GM18861 (cell line): ENCODE measurements around the gene CCDC18.
"Not testable (repeated sequence)": the region's sequence is repeated elsewhere in the genome, so short reads cannot be mapped to it uniquely, and the experiment has no call there.

ENCODE experiments used
- ATAC-seq: cut with Tn5 transposase; IDR thresholded peaks from one replicate; pipeline ENCODE4 v1.9.1; 2021; ENCODE audit not compliant: unreplicated experiment

The CCDC18 gene

GRCh38 chr1:93174638-93175037 lies 5.9 kb upstream of the CCDC18 start:
- not testable (repeated sequence) for ATAC-seq

- no peak for ATAC-seq
These were observed 2.5 kb upstream of the CCDC18 start for GRCh38 chr1:93177991-93178390.

GRCh38 chr1:93178418-93178817 lies 2.1 kb upstream of the CCDC18 start:
- ATAC-seq: no peak

- peak; percentile 83 for ATAC-seq
These were observed 420 bp upstream of the CCDC18 start, which contains the start of gene TMED5 for GRCh38 chr1:93179886-93180722. Gene TMED5, minus strand, starts transcription at chr1:93180413. Its CDS starts 171 bp downstream, at chr1:93180242.

- no peak for ATAC-seq
These were observed 6.1 kb downstream of the CCDC18 start for GRCh38 chr1:93186667-93187066.

- no peak for ATAC-seq
These were observed 9.9 kb downstream of the CCDC18 start for GRCh38 chr1:93190432-93190831.

- no peak for ATAC-seq
These were observed 13.9 kb downstream of the CCDC18 start for GRCh38 chr1:93194231-93194990.

- no peak for ATAC-seq
These were observed 16.1 kb downstream of the CCDC18 start for GRCh38 chr1:93196591-93196990.

- no peak for ATAC-seq
These were observed 18.6 kb downstream of the CCDC18 start for GRCh38 chr1:93199150-93199549.

- no peak for ATAC-seq
These were observed 19.6 kb downstream of the CCDC18 start for GRCh38 chr1:93200086-93200620.

- no peak for ATAC-seq
These were observed 20.2 kb downstream of the CCDC18 start for GRCh38 chr1:93200714-93201113.

GRCh38 chr1:93205892-93206566 lies 25.5 kb downstream of the CCDC18 start:
- no peak for ATAC-seq

GRCh38 chr1:93206567-93206954 lies 26.0 kb downstream of the CCDC18 start:
- no peak for ATAC-seq

- no peak for ATAC-seq
These were observed 26.7 kb downstream of the CCDC18 start for GRCh38 chr1:93207211-93207610.

- ATAC-seq: no peak
These were observed 34.8 kb downstream of the CCDC18 start for GRCh38 chr1:93215322-93215721.

GRCh38 chr1:93219443-93219842 lies 38.9 kb downstream of the CCDC18 start:
- peak; percentile 59 for ATAC-seq

- ATAC-seq: not testable (repeated sequence)
These were observed 40.2 kb downstream of the CCDC18 start for GRCh38 chr1:93220716-93221115.

GRCh38 chr1:93221913-93222312 lies 41.4 kb downstream of the CCDC18 start:
- ATAC-seq: no peak

- ATAC-seq: no peak
These were observed 42.6 kb downstream of the CCDC18 start for GRCh38 chr1:93223023-93223675.

- no peak for ATAC-seq
These were observed 54.7 kb downstream of the CCDC18 start for GRCh38 chr1:93235261-93235660.

- ATAC-seq: no peak
These were observed 56.5 kb downstream of the CCDC18 start for GRCh38 chr1:93237021-93237420.
